Liver (tissue), 3 donors: ENCODE measurements around the gene KTN1.

Source experiments
- EGR1 ChIP-seq, 2 donors: IDR thresholded peaks; 2 replicates each; pipeline ENCODE4 v1.6.1; 2016 to 2018; ENCODE audit warnings: antibody characterized with exemption in 2 of 2, low read depth in 2 of 2
- FOXA1 ChIP-seq: IDR thresholded peaks from 2 replicates; pipeline ENCODE4 v1.6.1; 2016; ENCODE audit warnings: antibody characterized with exemption
- GABPA ChIP-seq, 2 donors: IDR thresholded peaks in 1 of 2; conservative IDR thresholded peaks in 1 of 2; 2 replicates each; pipeline ENCODE4 v1.6.1; 2016; ENCODE audit warnings: antibody characterized with exemption in 2 of 2, mild to moderate bottlenecking in 1 of 2, moderate library complexity in 1 of 2
- JUND ChIP-seq, 2 donors: IDR thresholded peaks; 2 replicates each; pipeline ENCODE4 v1.6.1; 2016; ENCODE audit warnings: antibody characterized with exemption in 2 of 2
- RAD21 ChIP-seq, 2 donors: IDR thresholded peaks; 2 replicates each; pipeline ENCODE4 v1.6.1; 2016; ENCODE audit warnings: antibody characterized with exemption in 2 of 2, mild to moderate bottlenecking in 2 of 2
- SP1 ChIP-seq: IDR thresholded peaks from 2 replicates; pipeline ENCODE4 v1.6.1; 2018; ENCODE audit warnings: antibody characterized with exemption, mild to moderate bottlenecking
- TAF1 ChIP-seq: conservative IDR thresholded peaks from 2 replicates; pipeline ENCODE4 v1.6.1; 2016; ENCODE audit warnings: antibody characterized with exemption, mild to moderate bottlenecking
- YY1 ChIP-seq: IDR thresholded peaks from 2 replicates; pipeline ENCODE4 v1.6.1; 2016; ENCODE audit warnings: antibody characterized with exemption, mild to moderate bottlenecking
- TF ChIP-seq, protein P1 (sequence below): fragments of 150-350 bp; IDR thresholded peaks from 2 replicates; pipeline ENCODE4 v1.5.1; 2017; ENCODE audit warnings: improper control_type of control experiment, low read depth, low read length; ENCODE audit not compliant: missing input control
- TF ChIP-seq, protein P2 (sequence below): IDR thresholded peaks from 2 replicates; pipeline ENCODE4 v1.6.1; 2016; ENCODE audit warnings: antibody characterized with exemption, mild to moderate bottlenecking
- TF ChIP-seq, protein P3 (sequence below): IDR thresholded peaks from 2 replicates; pipeline ENCODE4 v1.6.1; 2016; ENCODE audit warnings: antibody characterized with exemption
- TF ChIP-seq, protein P4 (sequence below): IDR thresholded peaks from 2 replicates; pipeline ENCODE4 v1.6.1; 2016; ENCODE audit warnings: antibody characterized with exemption
- donor health status: healthy.
- donor health status: healthy.

DNA sequence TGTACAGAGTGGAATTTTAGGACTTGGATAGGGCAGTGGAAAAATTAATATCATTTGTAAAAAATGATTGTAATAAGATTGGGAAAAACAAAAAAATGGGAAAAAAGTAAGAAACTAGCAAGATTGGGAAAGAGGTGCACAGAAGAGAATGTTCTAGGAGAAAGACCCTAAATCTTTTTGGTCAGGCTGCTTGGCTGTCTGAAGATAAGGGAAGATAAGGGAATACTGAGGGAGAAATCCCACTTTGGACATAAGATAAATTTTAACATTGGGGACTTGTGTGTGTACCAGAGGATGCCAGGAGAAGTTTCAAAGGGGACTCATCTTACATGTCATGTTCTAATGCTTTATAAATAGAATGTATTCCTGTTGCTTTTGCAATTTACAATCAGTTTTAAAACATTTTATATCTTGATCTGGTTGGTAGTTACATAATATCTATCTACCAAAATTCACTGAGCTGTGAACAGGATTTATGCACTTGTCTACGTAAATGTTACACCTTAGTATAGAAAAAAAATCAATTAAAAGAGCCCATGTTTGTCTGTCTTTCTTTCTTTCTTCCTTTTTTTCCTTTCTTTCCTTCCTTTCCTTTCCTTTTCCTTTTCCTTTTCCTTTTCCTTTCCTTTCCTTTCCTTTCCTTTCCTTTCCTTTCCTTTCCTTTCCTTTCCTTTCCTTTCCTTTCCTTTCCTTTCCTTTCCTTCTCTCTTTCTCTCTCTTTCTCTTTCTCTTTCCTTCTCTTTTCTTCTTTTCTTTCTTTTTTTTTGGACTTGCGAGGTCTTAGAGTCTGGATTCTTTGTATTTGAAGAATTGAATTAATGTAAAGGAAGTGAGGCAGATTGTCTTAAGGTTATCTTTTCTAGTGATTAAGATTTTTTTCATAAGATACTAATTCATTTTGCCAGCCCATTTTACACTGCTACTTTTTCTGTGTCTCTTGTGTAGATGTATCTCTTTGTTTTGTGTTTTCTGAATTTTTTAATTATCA lies 66.1 kb downstream of the KTN1 start:
- TF ChIP-seq, protein P1, sequence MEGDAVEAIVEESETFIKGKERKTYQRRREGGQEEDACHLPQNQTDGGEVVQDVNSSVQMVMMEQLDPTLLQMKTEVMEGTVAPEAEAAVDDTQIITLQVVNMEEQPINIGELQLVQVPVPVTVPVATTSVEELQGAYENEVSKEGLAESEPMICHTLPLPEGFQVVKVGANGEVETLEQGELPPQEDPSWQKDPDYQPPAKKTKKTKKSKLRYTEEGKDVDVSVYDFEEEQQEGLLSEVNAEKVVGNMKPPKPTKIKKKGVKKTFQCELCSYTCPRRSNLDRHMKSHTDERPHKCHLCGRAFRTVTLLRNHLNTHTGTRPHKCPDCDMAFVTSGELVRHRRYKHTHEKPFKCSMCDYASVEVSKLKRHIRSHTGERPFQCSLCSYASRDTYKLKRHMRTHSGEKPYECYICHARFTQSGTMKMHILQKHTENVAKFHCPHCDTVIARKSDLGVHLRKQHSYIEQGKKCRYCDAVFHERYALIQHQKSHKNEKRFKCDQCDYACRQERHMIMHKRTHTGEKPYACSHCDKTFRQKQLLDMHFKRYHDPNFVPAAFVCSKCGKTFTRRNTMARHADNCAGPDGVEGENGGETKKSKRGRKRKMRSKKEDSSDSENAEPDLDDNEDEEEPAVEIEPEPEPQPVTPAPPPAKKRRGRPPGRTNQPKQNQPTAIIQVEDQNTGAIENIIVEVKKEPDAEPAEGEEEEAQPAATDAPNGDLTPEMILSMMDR, result no peak
- TF ChIP-seq, protein P2, sequence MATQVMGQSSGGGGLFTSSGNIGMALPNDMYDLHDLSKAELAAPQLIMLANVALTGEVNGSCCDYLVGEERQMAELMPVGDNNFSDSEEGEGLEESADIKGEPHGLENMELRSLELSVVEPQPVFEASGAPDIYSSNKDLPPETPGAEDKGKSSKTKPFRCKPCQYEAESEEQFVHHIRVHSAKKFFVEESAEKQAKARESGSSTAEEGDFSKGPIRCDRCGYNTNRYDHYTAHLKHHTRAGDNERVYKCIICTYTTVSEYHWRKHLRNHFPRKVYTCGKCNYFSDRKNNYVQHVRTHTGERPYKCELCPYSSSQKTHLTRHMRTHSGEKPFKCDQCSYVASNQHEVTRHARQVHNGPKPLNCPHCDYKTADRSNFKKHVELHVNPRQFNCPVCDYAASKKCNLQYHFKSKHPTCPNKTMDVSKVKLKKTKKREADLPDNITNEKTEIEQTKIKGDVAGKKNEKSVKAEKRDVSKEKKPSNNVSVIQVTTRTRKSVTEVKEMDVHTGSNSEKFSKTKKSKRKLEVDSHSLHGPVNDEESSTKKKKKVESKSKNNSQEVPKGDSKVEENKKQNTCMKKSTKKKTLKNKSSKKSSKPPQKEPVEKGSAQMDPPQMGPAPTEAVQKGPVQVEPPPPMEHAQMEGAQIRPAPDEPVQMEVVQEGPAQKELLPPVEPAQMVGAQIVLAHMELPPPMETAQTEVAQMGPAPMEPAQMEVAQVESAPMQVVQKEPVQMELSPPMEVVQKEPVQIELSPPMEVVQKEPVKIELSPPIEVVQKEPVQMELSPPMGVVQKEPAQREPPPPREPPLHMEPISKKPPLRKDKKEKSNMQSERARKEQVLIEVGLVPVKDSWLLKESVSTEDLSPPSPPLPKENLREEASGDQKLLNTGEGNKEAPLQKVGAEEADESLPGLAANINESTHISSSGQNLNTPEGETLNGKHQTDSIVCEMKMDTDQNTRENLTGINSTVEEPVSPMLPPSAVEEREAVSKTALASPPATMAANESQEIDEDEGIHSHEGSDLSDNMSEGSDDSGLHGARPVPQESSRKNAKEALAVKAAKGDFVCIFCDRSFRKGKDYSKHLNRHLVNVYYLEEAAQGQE, result no peak
- TF ChIP-seq, protein P3, sequence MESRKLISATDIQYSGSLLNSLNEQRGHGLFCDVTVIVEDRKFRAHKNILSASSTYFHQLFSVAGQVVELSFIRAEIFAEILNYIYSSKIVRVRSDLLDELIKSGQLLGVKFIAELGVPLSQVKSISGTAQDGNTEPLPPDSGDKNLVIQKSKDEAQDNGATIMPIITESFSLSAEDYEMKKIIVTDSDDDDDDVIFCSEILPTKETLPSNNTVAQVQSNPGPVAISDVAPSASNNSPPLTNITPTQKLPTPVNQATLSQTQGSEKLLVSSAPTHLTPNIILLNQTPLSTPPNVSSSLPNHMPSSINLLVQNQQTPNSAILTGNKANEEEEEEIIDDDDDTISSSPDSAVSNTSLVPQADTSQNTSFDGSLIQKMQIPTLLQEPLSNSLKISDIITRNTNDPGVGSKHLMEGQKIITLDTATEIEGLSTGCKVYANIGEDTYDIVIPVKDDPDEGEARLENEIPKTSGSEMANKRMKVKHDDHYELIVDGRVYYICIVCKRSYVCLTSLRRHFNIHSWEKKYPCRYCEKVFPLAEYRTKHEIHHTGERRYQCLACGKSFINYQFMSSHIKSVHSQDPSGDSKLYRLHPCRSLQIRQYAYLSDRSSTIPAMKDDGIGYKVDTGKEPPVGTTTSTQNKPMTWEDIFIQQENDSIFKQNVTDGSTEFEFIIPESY, result no peak
- TF ChIP-seq, protein P4, sequence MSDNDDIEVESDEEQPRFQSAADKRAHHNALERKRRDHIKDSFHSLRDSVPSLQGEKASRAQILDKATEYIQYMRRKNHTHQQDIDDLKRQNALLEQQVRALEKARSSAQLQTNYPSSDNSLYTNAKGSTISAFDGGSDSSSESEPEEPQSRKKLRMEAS, result no peak
- TF ChIP-seq TAF1, result no peak
- TF ChIP-seq YY1, result no peak
- no peak for TF ChIP-seq JUND (IDR thresholded peaks at IDR 0.05)
- no peak for TF ChIP-seq SP1
- TF ChIP-seq RAD21 (IDR thresholded peaks at IDR 0.05), result no peak
- TF ChIP-seq EGR1 (IDR thresholded peaks at IDR 0.05; ENCODE audit: low read depth in 2 of 2), result no peak
- no peak for TF ChIP-seq FOXA1
- TF ChIP-seq GABPA (IDR thresholded peaks at IDR 0.05 in 1 of 2, conservative IDR thresholded peaks at IDR 0.05 in 1 of 2), result no peak
